HepG2 (cell line): ENCODE data around the gene ARHGAP23. TPM values are rescaled to one million over a fixed set of nuclear protein-coding genes. Genes with fewer than 3 reads are reported as not detected.

ENCODE experiments used
- ASH2L ChIP-seq: fragments of 300-600, 200-600 bp; sonication (generic); IDR thresholded peaks from 2 replicates; pipeline ENCODE4 v1.7.0; 2017; ENCODE audit warnings: low read depth, mild to moderate bottlenecking, moderate library complexity, mixed read lengths, low read length; ENCODE audit not compliant: insufficient read length
- BRD4 ChIP-seq: sonication (generic); formaldehyde crosslinking; IDR thresholded peaks from 2 replicates; pipeline ENCODE4 v1.4.0; 2020; ENCODE audit warnings: missing genetic modification reagents
- CREB1 ChIP-seq, 2 experiments: fragments of 450-650 bp in 1 of 2; IDR thresholded peaks; 2 replicates each; pipeline ENCODE4 v1.6.1; 2016 to 2017; ENCODE audit warnings: control low read depth in 1 of 2, mild to moderate bottlenecking in 1 of 2, missing compliant biosample characterization in 1 of 2, missing genetic modification characterization in 1 of 2
- FOXO1 ChIP-seq: sonication (generic); formaldehyde crosslinking; IDR thresholded peaks from 2 replicates; pipeline ENCODE4 v1.4.0; 2020; ENCODE audit warnings: missing genetic modification reagents
- HNF4G ChIP-seq, 2 experiments: sonication (generic) in 1 of 2; formaldehyde crosslinking in 1 of 2; IDR thresholded peaks; 2 replicates each; pipeline versions ENCODE4 v1.4.0 to v1.6.1; 2011 to 2020; ENCODE audit warnings: borderline replicate concordance in 2 of 2, low read depth in 2 of 2, mild to moderate bottlenecking in 2 of 2, low read length in 1 of 2, missing genetic modification reagents in 1 of 2, moderate library complexity in 1 of 2
- IKZF1 ChIP-seq: fragments of 450-650 bp; IDR thresholded peaks from 2 replicates; pipeline ENCODE4 v1.7.1; 2016
- MXI1 ChIP-seq: IDR thresholded peaks from 3 replicates; pipeline ENCODE4 v1.6.1; 2012; ENCODE audit warnings: low read depth, low read length, inconsistent platforms, borderline replicate concordance
- NFE2L1 ChIP-seq: sonication (generic); formaldehyde crosslinking; IDR thresholded peaks from 2 replicates; pipeline ENCODE4 v1.4.0; 2020; ENCODE audit warnings: missing genetic modification reagents, mild to moderate bottlenecking, borderline replicate concordance
- NPAS2 ChIP-seq: sonication (generic); formaldehyde crosslinking; IDR thresholded peaks from 2 replicates; pipeline ENCODE4 v1.8.0; 2022; ENCODE audit warnings: mild to moderate bottlenecking, missing genetic modification reagents, borderline replicate concordance
- NR1H2 ChIP-seq: sonication (generic); formaldehyde crosslinking; IDR thresholded peaks from 2 replicates; pipeline ENCODE4 v1.8.1; 2022; ENCODE audit warnings: low read depth, missing genetic modification reagents, borderline replicate concordance
- POLR2AphosphoS5 ChIP-seq: IDR thresholded peaks from 2 replicates; pipeline ENCODE4 v1.6.1; 2012; ENCODE audit warnings: low read depth, low read length
- THYN1 ChIP-seq: sonication (generic); formaldehyde crosslinking; IDR thresholded peaks from 2 replicates; pipeline ENCODE4 v1.8.1; 2023; ENCODE audit warnings: low read depth, mild to moderate bottlenecking, moderate library complexity, missing genetic modification reagents, borderline replicate concordance
- TMF1 ChIP-seq: sonication (generic); formaldehyde crosslinking; IDR thresholded peaks from 2 replicates; pipeline ENCODE4 v1.8.1; 2022; ENCODE audit warnings: low read depth, missing genetic modification reagents
- ZNF121 ChIP-seq: sonication (generic); formaldehyde crosslinking; IDR thresholded peaks from 2 replicates; pipeline ENCODE4 v1.5.0; 2020; ENCODE audit warnings: mild to moderate bottlenecking, missing genetic modification reagents
- ZNF556 ChIP-seq: sonication (generic); formaldehyde crosslinking; IDR thresholded peaks from 2 replicates; pipeline ENCODE4 v1.4.0; 2020; ENCODE audit warnings: mild to moderate bottlenecking, missing genetic modification reagents, borderline replicate concordance
- ZNF775 ChIP-seq: sonication (generic); formaldehyde crosslinking; IDR thresholded peaks from 2 replicates; pipeline ENCODE4 v1.4.0; 2020; ENCODE audit warnings: missing genetic modification reagents, mild to moderate bottlenecking, moderate library complexity, borderline replicate concordance
- ZNF790 ChIP-seq: sonication (generic); formaldehyde crosslinking; IDR thresholded peaks from 2 replicates; pipeline ENCODE4 v1.8.0; 2022; ENCODE audit warnings: missing genetic modification reagents, mild to moderate bottlenecking, borderline replicate concordance
- ZNF816 ChIP-seq: sonication (generic); formaldehyde crosslinking; IDR thresholded peaks from 2 replicates; pipeline ENCODE4 v1.8.0; 2022; ENCODE audit warnings: missing genetic modification reagents, mild to moderate bottlenecking, borderline replicate concordance
- polyA plus RNA-seq, 8 experiments: library from polyadenylated mRNA; depleted of rRNA in 3 of 8; stranded (reverse) in 7 of 8; unstranded in 1 of 8; fragments of >200 nt; fragmentation: Illumina TruSeq in 4 of 8; extraction: Trizol in 4 of 8; gene quantifications; 2 replicates each; pipeline versions ENCODE4 v1.2.1 to v1.2.3, GENCODE V29; 2011 to 2016; ENCODE audit warnings: low read depth in 4 of 8, missing spikeins in 1 of 8, mixed read lengths in 1 of 8; ENCODE audit not compliant: insufficient read depth in 1 of 8
- total RNA-seq, 5 experiments: library from RNA; depleted of rRNA; stranded (reverse); fragments of >200 nt; fragmentation: Illumina TruSeq; extraction: Trizol; gene quantifications; 2 replicates each; pipeline ENCODE4 v1.2.3, GENCODE V29; 2016; ENCODE audit warnings: low read depth in 1 of 5
- TF ChIP-seq, protein P1 (sequence below): sonication (generic); formaldehyde crosslinking; IDR thresholded peaks from 2 replicates; pipeline ENCODE4 v1.8.1; 2023; ENCODE audit warnings: missing genetic modification reagents, inconsistent platforms, borderline replicate concordance
- TF ChIP-seq, protein P2 (sequence below): sonication (generic); formaldehyde crosslinking; IDR thresholded peaks from 2 replicates; pipeline ENCODE4 v1.8.1; 2023; ENCODE audit warnings: mild to moderate bottlenecking, missing genetic modification reagents, borderline replicate concordance
- TF ChIP-seq, protein P3 (sequence below): sonication (generic); formaldehyde crosslinking; IDR thresholded peaks from 2 replicates; pipeline ENCODE4 v1.5.1; 2020; ENCODE audit warnings: missing genetic modification reagents, mild to moderate bottlenecking, borderline replicate concordance
- TF ChIP-seq, protein P4 (sequence below): IDR thresholded peaks from 2 replicates; pipeline ENCODE4 v1.6.1; 2012; ENCODE audit warnings: low read length, improper control_type of control experiment

Gene ARHGAP23
- total and polyA plus RNA-seq, 2 of the 13 experiments (the other 11 are each of a cell fraction or from before 2014, with no cell fraction given) = 0.03 TPM; not detected in 1

DNA sequence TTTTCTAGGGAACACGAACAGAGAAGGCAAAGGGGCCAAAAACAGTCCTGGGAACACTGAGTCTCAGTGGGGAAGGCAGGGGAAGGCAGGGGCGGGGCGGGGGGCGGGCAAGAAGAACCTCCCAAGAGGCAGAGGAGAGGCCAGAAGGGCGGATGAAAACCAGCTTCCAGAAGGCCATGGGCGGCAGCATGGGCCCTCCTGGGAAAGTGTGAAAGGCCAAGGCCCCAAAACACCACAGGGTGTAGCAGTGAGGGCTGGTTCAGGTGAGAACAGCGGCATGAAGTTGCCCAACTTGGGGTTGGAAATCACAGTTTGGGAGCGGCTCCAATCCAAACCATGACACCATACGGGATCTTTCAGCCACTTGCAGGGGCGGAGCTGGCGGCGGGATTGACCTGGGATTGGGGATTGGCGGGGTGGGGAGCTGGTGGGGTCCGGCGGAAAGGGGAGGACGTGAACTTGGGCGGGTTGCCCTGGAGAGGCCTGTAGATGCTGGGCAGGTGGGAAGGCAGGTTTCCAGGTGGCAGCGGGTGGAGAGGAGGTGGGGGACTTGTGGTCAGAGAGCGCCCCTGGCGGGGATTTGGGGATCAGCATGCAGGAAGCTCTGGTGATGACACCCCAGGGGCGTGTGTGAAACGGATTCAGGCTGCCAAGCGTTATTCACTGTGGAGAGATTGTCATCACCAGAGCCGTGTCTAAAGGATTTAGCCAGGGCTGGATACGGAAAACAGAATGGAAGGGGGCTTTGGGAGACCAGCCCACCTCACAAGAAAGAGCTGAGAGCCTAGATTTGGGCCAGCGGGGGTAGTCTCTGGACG lies 80.9 kb downstream of the ARHGAP23 start (continued):
- no peak for TF ChIP-seq TMF1 (CRISPR knock-in tag)
- TF ChIP-seq ZNF775 = no peak
- TF ChIP-seq CREB1 (IDR thresholded peaks at IDR 0.05) = no peak
- TF ChIP-seq CREB1 (CRISPR knock-in tag; IDR thresholded peaks at IDR 0.05) = no peak
- 0 out of 3 replicates have a peak, but pooled peaks have one; percentile 21 for TF ChIP-seq MXI1
- peak; percentile 26; the same call in 1 of the 2 replicates for TF ChIP-seq FOXO1 (CRISPR knock-in tag)
- no peak for TF ChIP-seq NFE2L1
- no peak for TF ChIP-seq ZNF121 (CRISPR knock-in tag)
- no peak for TF ChIP-seq NPAS2
- no peak for TF ChIP-seq ASH2L
- TF ChIP-seq, protein P1, sequence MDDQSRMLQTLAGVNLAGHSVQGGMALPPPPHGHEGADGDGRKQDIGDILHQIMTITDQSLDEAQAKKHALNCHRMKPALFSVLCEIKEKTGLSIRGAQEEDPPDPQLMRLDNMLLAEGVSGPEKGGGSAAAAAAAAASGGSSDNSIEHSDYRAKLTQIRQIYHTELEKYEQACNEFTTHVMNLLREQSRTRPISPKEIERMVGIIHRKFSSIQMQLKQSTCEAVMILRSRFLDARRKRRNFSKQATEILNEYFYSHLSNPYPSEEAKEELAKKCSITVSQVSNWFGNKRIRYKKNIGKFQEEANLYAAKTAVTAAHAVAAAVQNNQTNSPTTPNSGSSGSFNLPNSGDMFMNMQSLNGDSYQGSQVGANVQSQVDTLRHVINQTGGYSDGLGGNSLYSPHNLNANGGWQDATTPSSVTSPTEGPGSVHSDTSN (CRISPR knock-in tag) = no peak
- no peak for TF ChIP-seq POLR2AphosphoS5
- TF ChIP-seq ZNF556 = no peak
- no peak for TF ChIP-seq ZNF816 (CRISPR knock-in tag)
- no peak for TF ChIP-seq BRD4
- TF ChIP-seq ZNF790 = no peak
- TF ChIP-seq NR1H2 (CRISPR knock-in tag) = no peak
- TF ChIP-seq THYN1 (CRISPR knock-in tag) = no peak
- no peak for TF ChIP-seq IKZF1
- no peak for TF ChIP-seq HNF4G (IDR thresholded peaks at IDR 0.05; ENCODE audit: borderline replicate concordance, low read depth, low read length)
- TF ChIP-seq HNF4G (CRISPR knock-in tag; IDR thresholded peaks at IDR 0.05; ENCODE audit: borderline replicate concordance, low read depth) = no peak
- TF ChIP-seq, protein P2, sequence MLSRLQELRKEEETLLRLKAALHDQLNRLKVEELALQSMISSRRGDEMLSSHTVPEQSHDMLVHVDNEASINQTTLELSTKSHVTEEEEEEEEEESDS (CRISPR knock-in tag) = no peak
- TF ChIP-seq, protein P3, sequence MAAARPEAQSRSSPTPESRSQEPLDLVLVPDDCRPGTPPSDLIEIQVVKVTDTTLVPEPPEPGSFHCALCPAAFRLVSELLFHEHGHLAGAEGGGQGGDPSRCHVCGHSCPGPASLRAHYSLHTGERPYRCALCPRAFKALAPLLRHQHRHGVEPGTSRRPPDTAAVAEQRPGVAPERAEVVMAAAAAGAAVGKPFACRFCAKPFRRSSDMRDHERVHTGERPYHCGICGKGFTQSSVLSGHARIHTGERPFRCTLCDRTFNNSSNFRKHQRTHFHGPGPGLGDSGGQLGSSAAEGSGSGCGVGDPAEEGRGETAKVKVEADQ (CRISPR knock-in tag) = no peak
- TF ChIP-seq, protein P4, sequence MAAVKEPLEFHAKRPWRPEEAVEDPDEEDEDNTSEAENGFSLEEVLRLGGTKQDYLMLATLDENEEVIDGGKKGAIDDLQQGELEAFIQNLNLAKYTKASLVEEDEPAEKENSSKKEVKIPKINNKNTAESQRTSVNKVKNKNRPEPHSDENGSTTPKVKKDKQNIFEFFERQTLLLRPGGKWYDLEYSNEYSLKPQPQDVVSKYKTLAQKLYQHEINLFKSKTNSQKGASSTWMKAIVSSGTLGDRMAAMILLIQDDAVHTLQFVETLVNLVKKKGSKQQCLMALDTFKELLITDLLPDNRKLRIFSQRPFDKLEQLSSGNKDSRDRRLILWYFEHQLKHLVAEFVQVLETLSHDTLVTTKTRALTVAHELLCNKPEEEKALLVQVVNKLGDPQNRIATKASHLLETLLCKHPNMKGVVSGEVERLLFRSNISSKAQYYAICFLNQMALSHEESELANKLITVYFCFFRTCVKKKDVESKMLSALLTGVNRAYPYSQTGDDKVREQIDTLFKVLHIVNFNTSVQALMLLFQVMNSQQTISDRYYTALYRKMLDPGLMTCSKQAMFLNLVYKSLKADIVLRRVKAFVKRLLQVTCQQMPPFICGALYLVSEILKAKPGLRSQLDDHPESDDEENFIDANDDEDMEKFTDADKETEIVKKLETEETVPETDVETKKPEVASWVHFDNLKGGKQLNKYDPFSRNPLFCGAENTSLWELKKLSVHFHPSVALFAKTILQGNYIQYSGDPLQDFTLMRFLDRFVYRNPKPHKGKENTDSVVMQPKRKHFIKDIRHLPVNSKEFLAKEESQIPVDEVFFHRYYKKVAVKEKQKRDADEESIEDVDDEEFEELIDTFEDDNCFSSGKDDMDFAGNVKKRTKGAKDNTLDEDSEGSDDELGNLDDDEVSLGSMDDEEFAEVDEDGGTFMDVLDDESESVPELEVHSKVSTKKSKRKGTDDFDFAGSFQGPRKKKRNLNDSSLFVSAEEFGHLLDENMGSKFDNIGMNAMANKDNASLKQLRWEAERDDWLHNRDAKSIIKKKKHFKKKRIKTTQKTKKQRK = no peak
